SK-N-SH (cell line): ENCODE measurements around the gene NKD1.

Experiments
- CTCF ChIP-seq: fragments of 200-600 bp; sonication (generic); IDR thresholded peaks from 2 replicates; pipeline ENCODE4 v1.6.1; 2017; ENCODE audit warnings: antibody characterized with exemption, mild to moderate bottlenecking, moderate library complexity
- EP300 ChIP-seq, 2 experiments: IDR thresholded peaks; 2 replicates each; pipeline versions ENCODE4 v1.4.0 to v1.6.1; 2012; ENCODE audit warnings: borderline replicate concordance in 1 of 2, low read depth in 1 of 2, low read length in 1 of 2
- MXI1 ChIP-seq: IDR thresholded peaks from 2 replicates; pipeline ENCODE4 v1.6.1; 2012; ENCODE audit warnings: mild to moderate bottlenecking, low read depth, low read length, improper control_type of control experiment
- YY1 ChIP-seq: IDR thresholded peaks from 2 replicates; pipeline ENCODE4 v1.4.0; 2012; ENCODE audit warnings: low read depth, mild to moderate bottlenecking
- TF ChIP-seq, protein P1 (sequence below): IDR thresholded peaks from 2 replicates; pipeline ENCODE4 v1.6.1; 2012; ENCODE audit warnings: mild to moderate bottlenecking, low read depth, low read length, moderate library complexity

DNA sequence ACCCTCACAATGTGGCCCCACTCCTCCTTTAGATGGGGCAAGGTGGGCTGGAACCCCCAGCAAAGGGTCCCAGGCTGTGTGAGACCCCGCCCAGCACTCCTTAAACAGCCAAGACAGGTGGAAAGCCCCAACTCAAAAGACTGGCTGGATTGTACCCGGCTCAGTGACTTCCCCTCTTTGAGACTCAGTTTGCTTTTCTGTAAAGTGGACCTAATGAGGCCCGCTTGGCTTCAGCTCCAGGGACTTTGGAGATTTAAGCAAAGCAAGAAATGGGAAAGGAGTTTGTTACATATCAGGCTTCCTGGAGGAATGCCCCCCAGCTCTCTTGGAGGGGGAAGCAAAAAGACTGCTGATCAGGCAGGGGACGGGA, 93.6 kb downstream of the NKD1 start:
- TF ChIP-seq, protein P1, sequence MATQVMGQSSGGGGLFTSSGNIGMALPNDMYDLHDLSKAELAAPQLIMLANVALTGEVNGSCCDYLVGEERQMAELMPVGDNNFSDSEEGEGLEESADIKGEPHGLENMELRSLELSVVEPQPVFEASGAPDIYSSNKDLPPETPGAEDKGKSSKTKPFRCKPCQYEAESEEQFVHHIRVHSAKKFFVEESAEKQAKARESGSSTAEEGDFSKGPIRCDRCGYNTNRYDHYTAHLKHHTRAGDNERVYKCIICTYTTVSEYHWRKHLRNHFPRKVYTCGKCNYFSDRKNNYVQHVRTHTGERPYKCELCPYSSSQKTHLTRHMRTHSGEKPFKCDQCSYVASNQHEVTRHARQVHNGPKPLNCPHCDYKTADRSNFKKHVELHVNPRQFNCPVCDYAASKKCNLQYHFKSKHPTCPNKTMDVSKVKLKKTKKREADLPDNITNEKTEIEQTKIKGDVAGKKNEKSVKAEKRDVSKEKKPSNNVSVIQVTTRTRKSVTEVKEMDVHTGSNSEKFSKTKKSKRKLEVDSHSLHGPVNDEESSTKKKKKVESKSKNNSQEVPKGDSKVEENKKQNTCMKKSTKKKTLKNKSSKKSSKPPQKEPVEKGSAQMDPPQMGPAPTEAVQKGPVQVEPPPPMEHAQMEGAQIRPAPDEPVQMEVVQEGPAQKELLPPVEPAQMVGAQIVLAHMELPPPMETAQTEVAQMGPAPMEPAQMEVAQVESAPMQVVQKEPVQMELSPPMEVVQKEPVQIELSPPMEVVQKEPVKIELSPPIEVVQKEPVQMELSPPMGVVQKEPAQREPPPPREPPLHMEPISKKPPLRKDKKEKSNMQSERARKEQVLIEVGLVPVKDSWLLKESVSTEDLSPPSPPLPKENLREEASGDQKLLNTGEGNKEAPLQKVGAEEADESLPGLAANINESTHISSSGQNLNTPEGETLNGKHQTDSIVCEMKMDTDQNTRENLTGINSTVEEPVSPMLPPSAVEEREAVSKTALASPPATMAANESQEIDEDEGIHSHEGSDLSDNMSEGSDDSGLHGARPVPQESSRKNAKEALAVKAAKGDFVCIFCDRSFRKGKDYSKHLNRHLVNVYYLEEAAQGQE, result no peak
- no peak for TF ChIP-seq MXI1
- TF ChIP-seq YY1, result no peak
- TF ChIP-seq CTCF, result no peak
- TF ChIP-seq EP300 (IDR thresholded peaks at IDR 0.05; ENCODE audit: borderline replicate concordance in 1 of 2, low read depth in 1 of 2, low read length in 1 of 2), result no peak
